ENCODE data around the gene CCDC9. TPM values are rescaled to one million over a fixed set of nuclear protein-coding genes. Genes with fewer than 3 reads are reported as not detected.
A peak's percentile ranks its signal among the peaks of the same experiment; 100 is the strongest.

The CCDC9 gene
- total RNA-seq, 1 experiment from 2014 or later = 38.2 TPM

DNA sequence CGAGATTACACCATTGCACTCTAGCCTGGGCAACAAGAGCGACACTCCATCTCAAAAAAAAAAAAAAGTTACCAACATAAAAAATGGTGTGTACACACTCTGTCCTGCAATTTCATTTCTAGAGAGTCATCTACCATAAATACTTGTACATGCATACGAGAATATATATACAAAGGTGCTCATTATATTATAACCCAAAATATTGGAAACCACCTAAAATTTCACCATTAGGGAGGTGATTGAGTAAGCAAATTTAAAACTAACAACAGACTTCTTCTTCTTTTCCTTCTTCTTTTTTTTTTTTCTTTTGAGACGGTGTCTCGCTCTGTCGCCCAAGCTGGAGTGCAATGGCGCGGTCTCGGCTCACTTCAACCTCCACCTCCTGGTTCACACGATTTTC is 45.9 kb downstream of the CCDC9 start:
- BruUV-seq (replicated peaks) = no TSS peak
- CTCF ChIA-PET = interaction anchor here (0.7 kb wide), 1 partner anchor 1625 kb away, joined by 5 read pairs; no protein-coding TSS in a partner anchor
- no peaks in the 10 kb centered on the region for H3K27me3 Mint-ChIP-seq (ENCODE audit: unreplicated experiment)

DNA sequence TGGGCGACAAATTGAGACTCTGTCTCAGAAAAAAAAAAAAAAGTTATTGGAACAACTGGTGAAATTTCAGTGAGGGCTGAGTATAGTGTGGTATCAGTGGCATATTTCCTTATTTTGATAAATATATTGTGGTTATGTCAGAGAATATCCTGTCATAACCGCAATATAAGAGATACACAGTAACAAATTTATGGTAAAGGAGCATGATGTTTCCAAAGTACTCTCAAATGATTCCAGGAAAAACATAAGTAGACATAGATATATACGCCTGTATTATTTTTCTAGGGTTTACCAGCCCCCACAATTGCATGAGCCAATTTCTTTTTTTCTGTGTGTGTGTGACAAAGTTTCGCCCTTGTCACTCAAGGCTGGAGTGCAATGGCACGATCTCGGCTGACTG is 47.6 kb downstream of the CCDC9 start:
- intact Hi-C loops (cut with micrococcal nuclease; ENCODE audit: unreplicated experiment) = no loop called here
- DNase-seq = no peak
- Mint-ChIP-seq H3K36me3 (ENCODE audit: insufficient read depth, unreplicated experiment) (peaks cover 11% of the 10 kb centered on the region), H3K27ac (ENCODE audit: unreplicated experiment) (no peak overlapping the region), H3K4me1 (ENCODE audit: low read depth, unreplicated experiment) (peaks cover 7% of the 10 kb centered on the region), H3K9me3 (ENCODE audit: low read depth, unreplicated experiment) (no peaks in the 10 kb centered on the region), H3K4me3 (ENCODE audit: low read depth, unreplicated experiment) (no peak overlapping the region), H3K27me3 (ENCODE audit: unreplicated experiment) (no peaks in the 10 kb centered on the region)
- CTCF ChIA-PET = interaction anchor here (0.7 kb wide), 1 partner anchor 948 kb away, joined by 7 read pairs; no protein-coding TSS in a partner anchor
- no TSS peak for BruUV-seq (replicated peaks)
- TF ChIP-seq, protein P1, sequence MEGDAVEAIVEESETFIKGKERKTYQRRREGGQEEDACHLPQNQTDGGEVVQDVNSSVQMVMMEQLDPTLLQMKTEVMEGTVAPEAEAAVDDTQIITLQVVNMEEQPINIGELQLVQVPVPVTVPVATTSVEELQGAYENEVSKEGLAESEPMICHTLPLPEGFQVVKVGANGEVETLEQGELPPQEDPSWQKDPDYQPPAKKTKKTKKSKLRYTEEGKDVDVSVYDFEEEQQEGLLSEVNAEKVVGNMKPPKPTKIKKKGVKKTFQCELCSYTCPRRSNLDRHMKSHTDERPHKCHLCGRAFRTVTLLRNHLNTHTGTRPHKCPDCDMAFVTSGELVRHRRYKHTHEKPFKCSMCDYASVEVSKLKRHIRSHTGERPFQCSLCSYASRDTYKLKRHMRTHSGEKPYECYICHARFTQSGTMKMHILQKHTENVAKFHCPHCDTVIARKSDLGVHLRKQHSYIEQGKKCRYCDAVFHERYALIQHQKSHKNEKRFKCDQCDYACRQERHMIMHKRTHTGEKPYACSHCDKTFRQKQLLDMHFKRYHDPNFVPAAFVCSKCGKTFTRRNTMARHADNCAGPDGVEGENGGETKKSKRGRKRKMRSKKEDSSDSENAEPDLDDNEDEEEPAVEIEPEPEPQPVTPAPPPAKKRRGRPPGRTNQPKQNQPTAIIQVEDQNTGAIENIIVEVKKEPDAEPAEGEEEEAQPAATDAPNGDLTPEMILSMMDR (IDR thresholded peaks at IDR 0.05; ENCODE audit: unreplicated experiment) = no peak

More for the DNA sequence above, 45.9 kb downstream of the CCDC9 start:
- TF ChIP-seq, protein P1 (IDR thresholded peaks at IDR 0.05; ENCODE audit: unreplicated experiment) = no peak
- Mint-ChIP-seq H3K4me3 (ENCODE audit: low read depth, unreplicated experiment) (no peak overlapping the region), H3K36me3 (ENCODE audit: insufficient read depth, unreplicated experiment) (peaks cover 11% of the 10 kb centered on the region), H3K4me1 (ENCODE audit: low read depth, unreplicated experiment) (peaks cover 7% of the 10 kb centered on the region), H3K27ac (ENCODE audit: unreplicated experiment) (no peak overlapping the region), H3K9me3 (ENCODE audit: low read depth, unreplicated experiment) (no peaks in the 10 kb centered on the region)
- no peak for DNase-seq
- intact Hi-C loops (cut with micrococcal nuclease; ENCODE audit: unreplicated experiment) = no loop called here

DNA sequence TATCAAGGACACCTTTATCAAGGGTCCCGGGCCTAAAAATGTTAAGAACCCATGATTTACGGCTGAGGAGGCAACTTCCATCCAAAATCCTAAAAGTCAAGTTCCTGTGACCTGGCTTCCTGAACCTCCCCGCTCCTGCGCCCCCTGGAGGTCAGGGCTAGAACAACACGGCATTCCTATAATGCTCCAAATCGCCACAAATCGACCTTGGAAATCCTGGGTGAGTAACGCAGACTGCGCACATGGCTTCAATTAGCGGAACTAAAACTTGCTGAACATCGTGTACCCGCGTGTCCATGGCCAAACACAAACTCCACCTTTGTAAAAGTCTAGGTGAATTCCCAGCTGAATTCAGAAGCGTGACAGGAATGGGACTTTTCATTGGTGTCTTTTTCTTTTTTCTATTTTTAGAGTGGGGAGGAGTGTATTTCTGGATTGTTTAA is 49.0 kb downstream of the CCDC9 start:
- Mint-ChIP-seq H3K27me3 (ENCODE audit: unreplicated experiment) (peaks cover 11% of the 10 kb centered on the region), H3K27ac (ENCODE audit: unreplicated experiment) (peak overlapping the region; percentile 53), H3K4me1 (ENCODE audit: low read depth, unreplicated experiment) (peaks cover 7% of the 10 kb centered on the region), H3K36me3 (ENCODE audit: insufficient read depth, unreplicated experiment) (peaks cover 14% of the 10 kb centered on the region), H3K9me3 (ENCODE audit: low read depth, unreplicated experiment) (no peaks in the 10 kb centered on the region), H3K4me3 (ENCODE audit: low read depth, unreplicated experiment) (no peak overlapping the region)
- CTCF ChIA-PET = interaction anchor here (0.5 to 1.9 kb wide), 6 partner anchors 8 to 84 kb away, joined by 3 to 6 read pairs (median 4); partner anchors contain the start of gene DHX34
- TF ChIP-seq, protein P1 (IDR thresholded peaks at IDR 0.05; ENCODE audit: unreplicated experiment) = peak; percentile 98
- intact Hi-C loops (cut with micrococcal nuclease; ENCODE audit: unreplicated experiment) = no loop called here
- BruUV-seq (replicated peaks) = no TSS peak
- DNase-seq = peak; percentile 86

DNA sequence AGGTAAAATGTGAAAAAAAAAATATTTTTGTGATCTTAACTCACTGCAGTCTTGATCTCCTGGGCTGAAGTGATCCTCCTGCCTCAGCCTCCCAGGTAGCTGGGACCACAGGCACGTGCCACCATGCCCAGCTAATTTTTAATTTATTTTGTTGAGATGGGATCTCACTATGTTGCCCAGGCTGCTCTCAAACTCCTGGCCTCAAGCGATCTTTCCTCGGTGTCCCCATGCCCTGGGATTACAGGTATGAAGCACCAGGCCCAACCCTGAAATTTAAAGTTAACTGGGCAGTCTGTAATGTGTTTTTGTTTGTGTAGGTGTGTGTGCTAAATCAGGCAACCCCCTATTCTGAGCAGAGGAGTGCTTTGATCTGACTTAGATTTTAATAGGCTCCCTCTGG is 50.0 kb downstream of the CCDC9 start:
- CTCF ChIA-PET = interaction anchor here (1.9 kb wide), 1 partner anchor 43 kb away, joined by 5 read pairs; the partner anchor contains the start of gene DHX34
- Mint-ChIP-seq H3K4me3 (ENCODE audit: low read depth, unreplicated experiment) (no peak overlapping the region), H3K4me1 (ENCODE audit: low read depth, unreplicated experiment) (peaks cover 7% of the 10 kb centered on the region), H3K27me3 (ENCODE audit: unreplicated experiment) (peaks cover 13% of the 10 kb centered on the region), H3K27ac (ENCODE audit: unreplicated experiment) (no peak overlapping the region), H3K36me3 (ENCODE audit: insufficient read depth, unreplicated experiment) (peaks cover 11% of the 10 kb centered on the region), H3K9me3 (ENCODE audit: low read depth, unreplicated experiment) (no peaks in the 10 kb centered on the region)
- TF ChIP-seq, protein P1 (IDR thresholded peaks at IDR 0.05; ENCODE audit: unreplicated experiment) = no peak
- no TSS peak for BruUV-seq (replicated peaks)
- no peak for DNase-seq
- intact Hi-C loops (cut with micrococcal nuclease; ENCODE audit: unreplicated experiment) = no loop called here
